ENCODE measurements around the gene PLXND1. TPM values are rescaled to one million over a fixed set of nuclear protein-coding genes. Genes with fewer than 3 reads are reported as not detected.

Gene PLXND1
- total RNA-seq, 1 donor from 2014 or later: 27.3 TPM

- no peak for TF ChIP-seq CTCF (conservative IDR thresholded peaks at IDR 0.05; ENCODE audit: low read depth, low read length)
- H3K4me3 ChIP-seq (ENCODE audit: low read depth, low read length): no peak overlapping the region
- DNase-seq (ENCODE audit: low read depth): no peak
Observed at GRCh38 chr3:129514563-129514962, 91.9 kb downstream of the PLXND1 start.

GRCh38 chr3:129514110-129514509, 92.4 kb downstream of the PLXND1 start:
- no peak overlapping the region for H3K4me3 ChIP-seq (ENCODE audit: low read depth, low read length)
- TF ChIP-seq CTCF (conservative IDR thresholded peaks at IDR 0.05; ENCODE audit: low read depth, low read length): no peak
- no peak for DNase-seq (ENCODE audit: low read depth)

- no peak for DNase-seq (ENCODE audit: low read depth)
- no peak overlapping the region for H3K4me3 ChIP-seq (ENCODE audit: low read depth, low read length)
- TF ChIP-seq CTCF (conservative IDR thresholded peaks at IDR 0.05; ENCODE audit: low read depth, low read length): no peak
Observed at GRCh38 chr3:129513705-129514104, 92.8 kb downstream of the PLXND1 start.

- DNase-seq (ENCODE audit: low read depth): no peak
- H3K4me3 ChIP-seq (ENCODE audit: low read depth, low read length): no peak overlapping the region
- no peak for TF ChIP-seq CTCF (conservative IDR thresholded peaks at IDR 0.05; ENCODE audit: low read depth, low read length)
Observed at GRCh38 chr3:129512595-129512994, 93.9 kb downstream of the PLXND1 start.

- no peak for DNase-seq (ENCODE audit: low read depth)
- H3K4me3 ChIP-seq (ENCODE audit: low read depth, low read length): no peak overlapping the region
- no peak for TF ChIP-seq CTCF (conservative IDR thresholded peaks at IDR 0.05; ENCODE audit: low read depth, low read length)
Observed at GRCh38 chr3:129507181-129507831, 99.2 kb downstream of the PLXND1 start.

- DNase-seq (ENCODE audit: low read depth): no peak
- no peak overlapping the region for H3K4me3 ChIP-seq (ENCODE audit: low read depth, low read length)
- no peak for TF ChIP-seq CTCF (conservative IDR thresholded peaks at IDR 0.05; ENCODE audit: low read depth, low read length)
Observed at GRCh38 chr3:129506231-129506742, 100.2 kb downstream of the PLXND1 start.

- DNase-seq (ENCODE audit: low read depth): no peak
- no peak overlapping the region for H3K4me3 ChIP-seq (ENCODE audit: low read depth, low read length)
Observed at GRCh38 chr3:129505341-129505740, 101.1 kb downstream of the PLXND1 start.

More at GRCh38 chr3:129505341-129505740, 101.1 kb downstream of the PLXND1 start:
- no peak for TF ChIP-seq CTCF (conservative IDR thresholded peaks at IDR 0.05; ENCODE audit: low read depth, low read length)
